ENCODE data around the gene BORA.

DNA sequence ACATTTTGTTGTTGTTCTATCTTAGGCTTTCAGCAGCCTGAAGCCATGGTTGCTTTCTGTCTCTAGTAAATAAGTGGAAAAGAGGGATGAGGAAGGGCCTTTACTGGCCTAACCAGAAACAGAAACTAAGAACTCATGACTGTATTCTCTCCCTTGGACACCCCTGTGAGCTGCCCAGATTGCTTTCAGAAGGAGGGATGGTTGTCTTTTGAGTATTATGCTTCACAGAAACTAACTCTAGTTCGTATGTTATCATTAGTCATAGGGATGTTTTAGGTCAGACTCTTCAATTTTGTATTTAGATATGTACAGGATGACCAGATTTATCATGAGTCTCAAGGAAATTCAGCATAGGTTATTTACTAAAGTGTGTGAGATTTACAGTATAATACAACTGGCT is 17.5 kb downstream of the BORA start:
- TF ChIP-seq, protein P1, sequence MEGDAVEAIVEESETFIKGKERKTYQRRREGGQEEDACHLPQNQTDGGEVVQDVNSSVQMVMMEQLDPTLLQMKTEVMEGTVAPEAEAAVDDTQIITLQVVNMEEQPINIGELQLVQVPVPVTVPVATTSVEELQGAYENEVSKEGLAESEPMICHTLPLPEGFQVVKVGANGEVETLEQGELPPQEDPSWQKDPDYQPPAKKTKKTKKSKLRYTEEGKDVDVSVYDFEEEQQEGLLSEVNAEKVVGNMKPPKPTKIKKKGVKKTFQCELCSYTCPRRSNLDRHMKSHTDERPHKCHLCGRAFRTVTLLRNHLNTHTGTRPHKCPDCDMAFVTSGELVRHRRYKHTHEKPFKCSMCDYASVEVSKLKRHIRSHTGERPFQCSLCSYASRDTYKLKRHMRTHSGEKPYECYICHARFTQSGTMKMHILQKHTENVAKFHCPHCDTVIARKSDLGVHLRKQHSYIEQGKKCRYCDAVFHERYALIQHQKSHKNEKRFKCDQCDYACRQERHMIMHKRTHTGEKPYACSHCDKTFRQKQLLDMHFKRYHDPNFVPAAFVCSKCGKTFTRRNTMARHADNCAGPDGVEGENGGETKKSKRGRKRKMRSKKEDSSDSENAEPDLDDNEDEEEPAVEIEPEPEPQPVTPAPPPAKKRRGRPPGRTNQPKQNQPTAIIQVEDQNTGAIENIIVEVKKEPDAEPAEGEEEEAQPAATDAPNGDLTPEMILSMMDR (IDR thresholded peaks at IDR 0.05), result no peak
- TF ChIP-seq, protein P2, sequence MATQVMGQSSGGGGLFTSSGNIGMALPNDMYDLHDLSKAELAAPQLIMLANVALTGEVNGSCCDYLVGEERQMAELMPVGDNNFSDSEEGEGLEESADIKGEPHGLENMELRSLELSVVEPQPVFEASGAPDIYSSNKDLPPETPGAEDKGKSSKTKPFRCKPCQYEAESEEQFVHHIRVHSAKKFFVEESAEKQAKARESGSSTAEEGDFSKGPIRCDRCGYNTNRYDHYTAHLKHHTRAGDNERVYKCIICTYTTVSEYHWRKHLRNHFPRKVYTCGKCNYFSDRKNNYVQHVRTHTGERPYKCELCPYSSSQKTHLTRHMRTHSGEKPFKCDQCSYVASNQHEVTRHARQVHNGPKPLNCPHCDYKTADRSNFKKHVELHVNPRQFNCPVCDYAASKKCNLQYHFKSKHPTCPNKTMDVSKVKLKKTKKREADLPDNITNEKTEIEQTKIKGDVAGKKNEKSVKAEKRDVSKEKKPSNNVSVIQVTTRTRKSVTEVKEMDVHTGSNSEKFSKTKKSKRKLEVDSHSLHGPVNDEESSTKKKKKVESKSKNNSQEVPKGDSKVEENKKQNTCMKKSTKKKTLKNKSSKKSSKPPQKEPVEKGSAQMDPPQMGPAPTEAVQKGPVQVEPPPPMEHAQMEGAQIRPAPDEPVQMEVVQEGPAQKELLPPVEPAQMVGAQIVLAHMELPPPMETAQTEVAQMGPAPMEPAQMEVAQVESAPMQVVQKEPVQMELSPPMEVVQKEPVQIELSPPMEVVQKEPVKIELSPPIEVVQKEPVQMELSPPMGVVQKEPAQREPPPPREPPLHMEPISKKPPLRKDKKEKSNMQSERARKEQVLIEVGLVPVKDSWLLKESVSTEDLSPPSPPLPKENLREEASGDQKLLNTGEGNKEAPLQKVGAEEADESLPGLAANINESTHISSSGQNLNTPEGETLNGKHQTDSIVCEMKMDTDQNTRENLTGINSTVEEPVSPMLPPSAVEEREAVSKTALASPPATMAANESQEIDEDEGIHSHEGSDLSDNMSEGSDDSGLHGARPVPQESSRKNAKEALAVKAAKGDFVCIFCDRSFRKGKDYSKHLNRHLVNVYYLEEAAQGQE (IDR thresholded peaks at IDR 0.05; ENCODE audit: insufficient read depth in 1 of 2, low read depth in 2 of 2, low read length in 1 of 2), result no peak
- TF ChIP-seq POLR2AphosphoS5 (IDR thresholded peaks at IDR 0.05; ENCODE audit: low read depth, low read length), result no peak

Measured in Panc1 (cell line).